Muscle of leg (tissue), 11 donors: ENCODE measurements around the gene TBC1D22A. TPM values are rescaled to one million over a fixed set of nuclear protein-coding genes. Genes with fewer than 3 reads are reported as not detected.
"Not testable (repeated sequence)": the region's sequence is repeated elsewhere in the genome, so short reads cannot be mapped to it uniquely, and the experiment has no call there.

Experiments
- DNase-seq: peaks from one replicate; pipeline ENCODE4 v3.0.0; 2013
- H3K27ac ChIP-seq: one replicate; pipeline ENCODE4 v1.5.1; 2013; ENCODE audit warnings: mild to moderate bottlenecking, low read length, control low read depth
- H3K27me3 ChIP-seq: one replicate; pipeline ENCODE4 v1.6.1; 2013; ENCODE audit warnings: low read length; ENCODE audit not compliant: control insufficient read depth, insufficient read depth
- H3K36me3 ChIP-seq: one replicate; pipeline ENCODE4 v1.6.1; 2013; ENCODE audit warnings: low read length; ENCODE audit not compliant: control insufficient read depth, insufficient read depth
- H3K4me1 ChIP-seq: one replicate; pipeline ENCODE4 v1.6.1; 2013; ENCODE audit warnings: low read length; ENCODE audit not compliant: control insufficient read depth, insufficient read depth
- H3K4me3 ChIP-seq: one replicate; pipeline ENCODE4 v1.5.1; 2013; ENCODE audit warnings: low read length, control low read depth
- H3K9me3 ChIP-seq: replicated peaks from 2 replicates; pipeline ENCODE4 v1.6.1; 2013; ENCODE audit warnings: low read depth, low read length; ENCODE audit not compliant: control insufficient read depth
- WGBS: methylation state at CpG from one replicate; pipeline ENCODE4 v1.1.5; 2013; ENCODE audit warnings: missing lambda C conversion rate; ENCODE audit not compliant: insufficient coverage; 5-methylcytosine and 5-hydroxymethylcytosine counted together
- polyA plus RNA-seq, 8 donors: library from polyadenylated mRNA; unstranded; fragments of 120-200 nt; gene quantifications; one replicate each; pipeline versions ENCODE4 v1.2.1 to v1.2.3, GENCODE V29; 2013; ENCODE audit warnings: inconsistent platforms in 1 of 8, low replicate concordance in 1 of 8; ENCODE audit not compliant: insufficient read length in 8 of 8, insufficient read depth in 1 of 8
- total RNA-seq: library from RNA; stranded (reverse); fragments of 120-200 nt; gene quantifications from one replicate; pipeline ENCODE4 v1.2.4, GENCODE V29; 2013

Gene TBC1D22A
- total and polyA plus RNA-seq, 9 donors, result 8.0 to 16.9 (median 15.6) TPM

DNA sequence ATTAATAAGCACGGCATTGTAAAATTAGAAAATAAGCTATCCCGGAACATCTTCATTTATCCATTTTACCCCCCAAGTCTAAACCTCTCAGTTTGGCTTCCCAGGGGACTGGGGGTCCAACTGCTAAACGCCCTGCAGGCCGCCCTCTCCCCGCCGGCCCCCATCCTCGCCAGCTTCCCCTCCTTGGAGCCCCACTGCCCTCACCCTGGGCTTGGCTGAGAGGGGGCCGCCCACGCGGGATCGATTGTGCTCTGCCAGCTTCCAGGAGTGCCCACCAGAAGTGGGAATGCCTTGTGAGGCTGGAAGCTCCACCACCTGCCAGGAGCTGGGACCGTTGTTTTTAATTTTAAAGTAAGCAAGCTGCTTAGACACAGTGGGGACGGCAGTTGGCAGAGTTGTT is 353.5 kb downstream of the TBC1D22A start:
- no peaks in the 10 kb centered on the region for H3K4me1 ChIP-seq
- 74% methylated on average over 7 of the region's 13 CpGs for WGBS
- DNase-seq, result no peak
- H3K36me3 ChIP-seq, result no peaks in the 10 kb centered on the region
- no peaks in the 10 kb centered on the region for H3K9me3 ChIP-seq
- no peak overlapping the region for H3K4me3 ChIP-seq
- H3K27me3 ChIP-seq, result no peaks in the 10 kb centered on the region
- H3K27ac ChIP-seq, result no peak overlapping the region

DNA sequence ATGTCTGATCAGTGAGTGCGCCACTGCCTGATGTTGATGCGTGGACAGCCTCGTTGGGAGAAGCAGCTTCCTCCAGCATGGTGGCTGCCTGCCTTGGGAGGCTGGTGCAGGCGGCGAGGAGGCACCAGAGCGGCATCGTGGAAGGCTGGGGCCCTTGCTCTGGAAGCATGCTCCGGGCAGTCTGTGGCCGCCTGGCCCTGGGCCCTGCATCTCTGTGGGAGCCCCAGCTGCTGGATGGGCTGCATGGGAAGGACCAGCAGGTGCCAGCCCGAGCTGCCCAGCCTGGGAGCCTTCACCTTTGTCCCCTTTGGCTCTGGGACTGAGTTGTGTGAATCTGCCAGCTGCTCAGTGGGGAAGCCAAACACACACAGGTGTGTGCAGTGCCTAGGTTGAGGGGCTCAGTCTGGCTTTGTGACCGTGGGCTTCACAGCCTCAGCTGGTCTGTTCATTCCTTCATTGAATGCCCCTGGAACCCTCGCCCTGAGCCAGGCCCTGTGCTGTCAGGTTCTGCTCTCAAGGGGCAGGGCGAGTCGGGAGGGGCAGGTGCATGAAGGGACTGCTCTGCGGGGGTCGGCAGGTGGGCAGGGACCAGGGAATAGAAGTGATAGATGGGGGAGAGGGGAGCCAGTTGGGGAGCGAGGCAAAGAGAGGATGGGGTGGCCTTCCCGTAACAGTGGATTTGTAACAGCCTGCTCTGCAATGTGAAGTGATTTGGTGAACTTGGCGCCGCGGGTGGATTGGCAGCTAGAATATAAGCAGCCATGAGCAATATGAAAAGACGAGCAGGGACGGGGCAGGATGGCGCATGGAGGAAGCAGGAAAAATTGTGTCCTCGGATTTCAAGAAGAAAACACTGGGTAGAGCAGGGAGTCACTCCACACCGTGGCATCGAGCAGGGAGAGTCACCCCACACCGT is 354.2 kb downstream of the TBC1D22A start:
- Histone ChIP-seq H3K9me3 (no peaks in the 10 kb centered on the region), H3K27ac (no peak overlapping the region), H3K36me3 (no peaks in the 10 kb centered on the region), H3K4me3 (no peak overlapping the region), H3K27me3 (no peaks in the 10 kb centered on the region), H3K4me1 (no peaks in the 10 kb centered on the region)
- WGBS, result 90% methylated on average over 24 of the region's 28 CpGs
- no peak for DNase-seq

GRCh38 chr22:47117442-47117841 is 355.0 kb downstream of the TBC1D22A start:
- 100% methylated on average over 4 of the region's 18 CpGs for WGBS
- H3K9me3 ChIP-seq, DNase-seq, H3K27ac ChIP-seq, H3K4me3 ChIP-seq, H3K4me1 ChIP-seq, H3K27me3 ChIP-seq, H3K36me3 ChIP-seq: not testable (repeated sequence)

DNA sequence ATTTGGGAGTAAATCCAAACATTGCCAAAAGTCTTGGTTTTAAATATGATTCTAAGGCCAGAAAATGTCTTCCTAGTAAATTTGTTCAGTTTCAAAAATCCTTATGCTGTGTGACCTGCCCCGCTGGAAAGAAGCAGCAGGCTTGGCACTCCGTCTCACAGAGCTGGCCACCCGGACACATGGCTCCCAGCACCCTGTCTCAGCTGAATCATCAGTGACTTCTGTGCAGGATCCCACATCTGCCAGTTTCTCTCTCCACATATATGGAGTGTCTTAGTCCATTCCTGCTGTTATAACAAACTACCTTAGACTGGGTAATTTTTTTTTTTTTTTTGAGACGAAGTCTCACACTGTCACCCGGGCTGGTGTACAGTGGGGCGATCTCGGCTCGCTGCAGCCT is 356.7 kb downstream of the TBC1D22A start:
- Histone ChIP-seq H3K27ac (no peak overlapping the region), H3K4me1 (no peaks in the 10 kb centered on the region), H3K9me3 (no peaks in the 10 kb centered on the region), H3K27me3 (no peaks in the 10 kb centered on the region), H3K36me3 (no peaks in the 10 kb centered on the region), H3K4me3 (no peak overlapping the region)
- DNase-seq, result no peak
- 93% methylated on average over 3 of the region's 8 CpGs for WGBS

- DNase-seq, result no peak
- 71% methylated on average over 1 of the region's 2 CpGs for whole genome bisulfite sequencing
- Histone ChIP-seq H3K36me3 (no peaks in the 10 kb centered on the region), H3K4me1 (no peaks in the 10 kb centered on the region), H3K4me3 (no peak overlapping the region), H3K27me3 (no peaks in the 10 kb centered on the region), H3K27ac (no peak overlapping the region), H3K9me3 (no peaks in the 10 kb centered on the region)
Observed at GRCh38 chr22:47120399-47120798, 357.9 kb downstream of the TBC1D22A start.

- Histone ChIP-seq H3K4me1 (no peaks in the 10 kb centered on the region), H3K27ac (no peak overlapping the region), H3K27me3 (no peaks in the 10 kb centered on the region), H3K4me3 (no peak overlapping the region), H3K36me3 (no peaks in the 10 kb centered on the region), H3K9me3 (no peaks in the 10 kb centered on the region)
- 93% methylated on average over 6 of the region's 11 CpGs for WGBS
- no peak for DNase-seq
Observed at GRCh38 chr22:47121791-47122190, 359.3 kb downstream of the TBC1D22A start.

GRCh38 chr22:47122441-47123000 is 360.1 kb downstream of the TBC1D22A start:
- DNase-seq, result no peak
- no peaks in the 10 kb centered on the region for H3K36me3 ChIP-seq
- 86% methylated on average over 7 of the region's 9 CpGs for WGBS
- H3K9me3 ChIP-seq, result no peaks in the 10 kb centered on the region
- H3K27me3 ChIP-seq, result no peaks in the 10 kb centered on the region
- H3K4me3 ChIP-seq, result no peak overlapping the region
- no peak overlapping the region for H3K27ac ChIP-seq
- H3K4me1 ChIP-seq, result no peaks in the 10 kb centered on the region

DNA sequence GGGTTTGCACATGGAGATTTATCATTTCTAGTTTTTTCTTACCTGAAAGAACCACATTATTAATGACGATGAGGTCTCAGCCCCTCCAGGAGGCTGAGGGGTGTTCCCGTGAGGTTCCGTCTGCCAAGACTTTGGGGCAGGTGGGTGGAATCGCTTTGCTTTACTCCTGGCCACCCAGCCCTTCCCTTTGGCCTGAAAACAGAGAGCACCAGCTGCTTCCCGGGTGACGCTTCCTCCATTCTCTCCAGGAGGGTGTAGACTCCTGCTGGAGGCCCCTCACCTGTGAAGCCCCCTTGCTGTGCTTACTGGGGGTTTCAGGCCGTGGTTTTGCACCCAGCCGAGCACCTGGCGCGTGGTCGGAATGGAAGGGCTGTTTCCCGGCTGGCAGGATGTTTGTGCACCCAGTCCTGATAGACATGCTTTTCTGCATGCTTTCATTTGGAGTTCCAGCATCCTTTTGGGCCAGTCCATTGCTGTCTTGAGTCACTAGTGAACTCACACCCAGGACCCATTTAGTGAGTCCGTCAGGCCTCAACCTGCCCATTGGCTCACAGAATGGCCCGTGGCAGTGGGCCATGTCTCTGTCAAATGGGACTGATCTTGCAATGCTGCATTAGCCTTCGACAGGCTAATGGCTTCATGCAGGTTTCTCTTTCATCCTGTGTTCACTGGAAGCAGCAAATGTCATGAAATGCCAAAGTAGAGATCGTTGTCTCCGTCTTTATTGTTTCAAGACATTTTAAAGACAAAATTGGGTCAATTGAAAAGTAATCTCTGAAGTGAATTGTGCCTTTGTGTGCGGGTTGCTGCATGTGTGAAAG is 360.8 kb downstream of the TBC1D22A start:
- WGBS, result 85% methylated on average over 15 of the region's 18 CpGs
- DNase-seq, result no peak
- Histone ChIP-seq H3K36me3 (no peaks in the 10 kb centered on the region), H3K4me1 (no peaks in the 10 kb centered on the region), H3K27me3 (no peaks in the 10 kb centered on the region), H3K9me3 (no peaks in the 10 kb centered on the region), H3K4me3 (no peak overlapping the region), H3K27ac (no peak overlapping the region)

- Histone ChIP-seq H3K36me3 (no peaks in the 10 kb centered on the region), H3K27me3 (no peaks in the 10 kb centered on the region), H3K4me1 (no peaks in the 10 kb centered on the region), H3K4me3 (no peak overlapping the region), H3K9me3 (no peaks in the 10 kb centered on the region), H3K27ac (no peak overlapping the region)
- DNase-seq, result no peak
- 82% methylated on average over 16 of the region's 16 CpGs for WGBS
Observed at GRCh38 chr22:47123827-47124442, 361.5 kb downstream of the TBC1D22A start.

GRCh38 chr22:47124451-47124881 is 362.0 kb downstream of the TBC1D22A start:
- H3K36me3 ChIP-seq, result no peaks in the 10 kb centered on the region
- 88% methylated on average over 15 of the region's 15 CpGs for WGBS
- no peaks in the 10 kb centered on the region for H3K27me3 ChIP-seq
- H3K27ac ChIP-seq, result no peak overlapping the region
- H3K9me3 ChIP-seq, result no peaks in the 10 kb centered on the region
- no peaks in the 10 kb centered on the region for H3K4me1 ChIP-seq
- no peak for DNase-seq
- no peak overlapping the region for H3K4me3 ChIP-seq
